Hepatocyte (in vitro differentiated cells): ENCODE measurements around the gene SDK1.

ENCODE experiments used
- EZH2 ChIP-seq: fragments of 200-600 bp; sonication (generic); IDR thresholded peaks from 2 replicates; pipeline ENCODE4 v1.6.1; 2016; ENCODE audit warnings: antibody characterized with exemption, mild to moderate bottlenecking, borderline replicate concordance
- EZH2phosphoT487 ChIP-seq: fragments of 200-600 bp; sonication (generic); IDR thresholded peaks from one replicate; pipeline ENCODE4 v1.6.1; 2018; ENCODE audit warnings: antibody characterized with exemption, mild to moderate bottlenecking, low read depth, moderate library complexity; ENCODE audit not compliant: unreplicated experiment, severe bottlenecking
- TF ChIP-seq, protein P1 (sequence below): fragments of 200-600 bp; sonication (generic); IDR thresholded peaks from 2 replicates; pipeline ENCODE4 v1.5.1; 2016; ENCODE audit warnings: antibody characterized with exemption, mild to moderate bottlenecking; ENCODE audit not compliant: poor library complexity

DNA sequence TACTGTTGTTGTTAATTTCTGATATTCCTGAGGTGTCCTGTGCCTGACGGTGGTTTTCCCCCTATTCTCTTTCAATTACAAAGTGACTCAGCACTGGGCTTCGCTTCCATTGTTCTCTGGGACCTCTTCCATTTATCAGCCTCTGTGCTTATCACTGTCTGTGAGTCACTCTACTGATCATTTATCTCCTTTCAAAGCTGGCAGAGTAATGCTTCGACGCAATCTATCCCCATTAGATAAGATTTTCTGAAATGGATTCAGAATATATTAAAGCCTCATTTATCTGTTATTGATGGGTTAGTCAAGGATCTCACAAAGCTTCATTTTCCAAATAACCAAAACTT lies 679.2 kb downstream of the SDK1 start:
- TF ChIP-seq, protein P1, sequence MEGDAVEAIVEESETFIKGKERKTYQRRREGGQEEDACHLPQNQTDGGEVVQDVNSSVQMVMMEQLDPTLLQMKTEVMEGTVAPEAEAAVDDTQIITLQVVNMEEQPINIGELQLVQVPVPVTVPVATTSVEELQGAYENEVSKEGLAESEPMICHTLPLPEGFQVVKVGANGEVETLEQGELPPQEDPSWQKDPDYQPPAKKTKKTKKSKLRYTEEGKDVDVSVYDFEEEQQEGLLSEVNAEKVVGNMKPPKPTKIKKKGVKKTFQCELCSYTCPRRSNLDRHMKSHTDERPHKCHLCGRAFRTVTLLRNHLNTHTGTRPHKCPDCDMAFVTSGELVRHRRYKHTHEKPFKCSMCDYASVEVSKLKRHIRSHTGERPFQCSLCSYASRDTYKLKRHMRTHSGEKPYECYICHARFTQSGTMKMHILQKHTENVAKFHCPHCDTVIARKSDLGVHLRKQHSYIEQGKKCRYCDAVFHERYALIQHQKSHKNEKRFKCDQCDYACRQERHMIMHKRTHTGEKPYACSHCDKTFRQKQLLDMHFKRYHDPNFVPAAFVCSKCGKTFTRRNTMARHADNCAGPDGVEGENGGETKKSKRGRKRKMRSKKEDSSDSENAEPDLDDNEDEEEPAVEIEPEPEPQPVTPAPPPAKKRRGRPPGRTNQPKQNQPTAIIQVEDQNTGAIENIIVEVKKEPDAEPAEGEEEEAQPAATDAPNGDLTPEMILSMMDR, result no peak
- TF ChIP-seq EZH2 (no peak), EZH2phosphoT487 (no peak)
